GM12891 (cell line): ENCODE measurements around the gene DMAC2.

Source experiments
- POLR2A ChIP-seq: IDR thresholded peaks from 2 replicates; pipeline ENCODE4 v1.6.1; 2011; ENCODE audit warnings: low read depth, low read length, control low read depth
- POLR2AphosphoS5 ChIP-seq: IDR thresholded peaks from 2 replicates; pipeline ENCODE4 v1.6.1; 2011; ENCODE audit warnings: low read depth, low read length, control low read depth
- SPI1 ChIP-seq: IDR thresholded peaks from 2 replicates; pipeline ENCODE4 v1.6.1; 2011; ENCODE audit warnings: low read depth, low read length, control low read depth
- TAF1 ChIP-seq: IDR thresholded peaks from 2 replicates; pipeline ENCODE4 v1.6.1; 2011; ENCODE audit warnings: low read depth, low read length, control low read depth

- TF ChIP-seq POLR2AphosphoS5 (no peak; the same call in 1 of the 2 replicates), POLR2A (no peak), SPI1 (no peak), TAF1 (no peak)
Measured at GRCh38 chr19:41407271-41407670, 32.4 kb downstream of the DMAC2 start.
